ENCODE measurements around the gene KDM1A. TPM values are rescaled to one million over a fixed set of nuclear protein-coding genes. Genes with fewer than 3 reads are reported as not detected.

Gene KDM1A
- total and polyA plus RNA-seq, 9 of the 15 experiments (the other 6 are each of a cell fraction or from before 2014, with no cell fraction given), result 59.2 to 181 (median 168) TPM

- no peak for TF ChIP-seq MIER1 (IDR thresholded peaks at IDR 0.05; ENCODE audit: low read depth)
- peak; percentile 31; the same call in 1 of the 2 replicates for TF ChIP-seq ZNF232 (CRISPR knock-in tag; IDR thresholded peaks at IDR 0.05)
- peak; percentile 91 for TF ChIP-seq POLR2B (IDR thresholded peaks at IDR 0.05; ENCODE audit: low read depth, partially characterized antibody)
- TF ChIP-seq CREM (IDR thresholded peaks at IDR 0.05; ENCODE audit: low read depth), result peak; percentile 94
- TF ChIP-seq JUNB (CRISPR knock-in tag; conservative IDR thresholded peaks at IDR 0.05), result no peak
- TF ChIP-seq FOXO4 (CRISPR knock-in tag; IDR thresholded peaks at IDR 0.05), result no peak
- TF ChIP-seq ZKSCAN1 (IDR thresholded peaks at IDR 0.05; ENCODE audit: low read depth, low read length), result peak; percentile 82; the same call in 1 of the 2 replicates
- TF ChIP-seq SAFB (IDR thresholded peaks at IDR 0.05; ENCODE audit: borderline replicate concordance, low read depth, low read length), result peak; percentile 92
- TF ChIP-seq E2F5 (CRISPR knock-in tag; IDR thresholded peaks at IDR 0.05), result no peak
- no peak for TF ChIP-seq TFE3 (CRISPR knock-in tag; IDR thresholded peaks at IDR 0.05)
- TF ChIP-seq BCOR (IDR thresholded peaks at IDR 0.05), result peak; percentile 81
- no peak for TF ChIP-seq PRMT5 (CRISPR knock-in tag; IDR thresholded peaks at IDR 0.05)
- TF ChIP-seq EZH2 (IDR thresholded peaks at IDR 0.05; ENCODE audit: borderline replicate concordance, low read depth, low read length), result no peak
- TF ChIP-seq, protein P1, sequence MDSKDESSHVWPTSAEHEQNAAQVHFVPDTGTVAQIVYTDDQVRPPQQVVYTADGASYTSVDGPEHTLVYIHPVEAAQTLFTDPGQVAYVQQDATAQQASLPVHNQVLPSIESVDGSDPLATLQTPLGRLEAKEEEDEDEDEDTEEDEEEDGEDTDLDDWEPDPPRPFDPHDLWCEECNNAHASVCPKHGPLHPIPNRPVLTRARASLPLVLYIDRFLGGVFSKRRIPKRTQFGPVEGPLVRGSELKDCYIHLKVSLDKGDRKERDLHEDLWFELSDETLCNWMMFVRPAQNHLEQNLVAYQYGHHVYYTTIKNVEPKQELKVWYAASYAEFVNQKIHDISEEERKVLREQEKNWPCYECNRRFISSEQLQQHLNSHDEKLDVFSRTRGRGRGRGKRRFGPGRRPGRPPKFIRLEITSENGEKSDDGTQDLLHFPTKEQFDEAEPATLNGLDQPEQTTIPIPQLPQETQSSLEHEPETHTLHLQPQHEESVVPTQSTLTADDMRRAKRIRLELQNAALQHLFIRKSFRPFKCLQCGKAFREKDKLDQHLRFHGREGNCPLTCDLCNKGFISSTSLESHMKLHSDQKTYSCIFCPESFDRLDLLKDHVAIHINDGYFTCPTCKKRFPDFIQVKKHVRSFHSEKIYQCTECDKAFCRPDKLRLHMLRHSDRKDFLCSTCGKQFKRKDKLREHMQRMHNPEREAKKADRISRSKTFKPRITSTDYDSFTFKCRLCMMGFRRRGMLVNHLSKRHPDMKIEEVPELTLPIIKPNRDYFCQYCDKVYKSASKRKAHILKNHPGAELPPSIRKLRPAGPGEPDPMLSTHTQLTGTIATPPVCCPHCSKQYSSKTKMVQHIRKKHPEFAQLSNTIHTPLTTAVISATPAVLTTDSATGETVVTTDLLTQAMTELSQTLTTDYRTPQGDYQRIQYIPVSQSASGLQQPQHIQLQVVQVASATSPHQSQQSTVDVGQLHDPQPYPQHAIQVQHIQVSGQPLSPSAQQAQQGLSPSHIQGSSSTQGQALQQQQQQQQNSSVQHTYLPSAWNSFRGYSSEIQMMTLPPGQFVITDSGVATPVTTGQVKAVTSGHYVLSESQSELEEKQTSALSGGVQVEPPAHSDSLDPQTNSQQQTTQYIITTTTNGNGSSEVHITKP (IDR thresholded peaks at IDR 0.05; ENCODE audit: partially characterized antibody), result peak; percentile 80
- TF ChIP-seq, protein P2, sequence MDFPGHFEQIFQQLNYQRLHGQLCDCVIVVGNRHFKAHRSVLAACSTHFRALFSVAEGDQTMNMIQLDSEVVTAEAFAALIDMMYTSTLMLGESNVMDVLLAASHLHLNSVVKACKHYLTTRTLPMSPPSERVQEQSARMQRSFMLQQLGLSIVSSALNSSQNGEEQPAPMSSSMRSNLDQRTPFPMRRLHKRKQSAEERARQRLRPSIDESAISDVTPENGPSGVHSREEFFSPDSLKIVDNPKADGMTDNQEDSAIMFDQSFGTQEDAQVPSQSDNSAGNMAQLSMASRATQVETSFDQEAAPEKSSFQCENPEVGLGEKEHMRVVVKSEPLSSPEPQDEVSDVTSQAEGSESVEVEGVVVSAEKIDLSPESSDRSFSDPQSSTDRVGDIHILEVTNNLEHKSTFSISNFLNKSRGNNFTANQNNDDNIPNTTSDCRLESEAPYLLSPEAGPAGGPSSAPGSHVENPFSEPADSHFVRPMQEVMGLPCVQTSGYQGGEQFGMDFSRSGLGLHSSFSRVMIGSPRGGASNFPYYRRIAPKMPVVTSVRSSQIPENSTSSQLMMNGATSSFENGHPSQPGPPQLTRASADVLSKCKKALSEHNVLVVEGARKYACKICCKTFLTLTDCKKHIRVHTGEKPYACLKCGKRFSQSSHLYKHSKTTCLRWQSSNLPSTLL (IDR thresholded peaks at IDR 0.05), result no peak
- TF ChIP-seq, protein P3, sequence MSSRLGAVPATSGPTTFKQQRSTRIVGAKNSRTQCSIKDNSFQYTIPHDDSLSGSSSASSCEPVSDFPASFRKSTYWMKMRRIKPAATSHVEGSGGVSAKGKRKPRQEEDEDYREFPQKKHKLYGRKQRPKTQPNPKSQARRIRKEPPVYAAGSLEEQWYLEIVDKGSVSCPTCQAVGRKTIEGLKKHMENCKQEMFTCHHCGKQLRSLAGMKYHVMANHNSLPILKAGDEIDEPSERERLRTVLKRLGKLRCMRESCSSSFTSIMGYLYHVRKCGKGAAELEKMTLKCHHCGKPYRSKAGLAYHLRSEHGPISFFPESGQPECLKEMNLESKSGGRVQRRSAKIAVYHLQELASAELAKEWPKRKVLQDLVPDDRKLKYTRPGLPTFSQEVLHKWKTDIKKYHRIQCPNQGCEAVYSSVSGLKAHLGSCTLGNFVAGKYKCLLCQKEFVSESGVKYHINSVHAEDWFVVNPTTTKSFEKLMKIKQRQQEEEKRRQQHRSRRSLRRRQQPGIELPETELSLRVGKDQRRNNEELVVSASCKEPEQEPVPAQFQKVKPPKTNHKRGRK (tag; IDR thresholded peaks at IDR 0.05), result no peak
These were observed at the start of gene KDM1A (continued) for GRCh38 chr1:23019094-23019862.

Measured in K562 (cell line).